Body of pancreas (tissue), 4 donors: Measurements from ENCODE around the gene ARHGAP27.

Experiments used
- CTCF ChIP-seq, 7 experiments: fragments of 450-650 bp in 4 of 7; fragments of 200-600 bp in 3 of 7; sonication (generic) in 3 of 7; IDR thresholded peaks; one replicate each; pipeline ENCODE4 v1.5.1; 2016 to 2019; ENCODE audit warnings: antibody characterized with exemption in 7 of 7
- POLR2A ChIP-seq, 3 donors: fragments of 450-650 bp; IDR thresholded peaks; one replicate each; pipeline ENCODE4 v1.6.1; 2016; ENCODE audit warnings: antibody characterized with exemption in 3 of 3, mild to moderate bottlenecking in 2 of 3

GRCh38 chr17:45429339-45430005 lies 3.2 kb downstream of the ARHGAP27 start:
- TF ChIP-seq POLR2A (IDR thresholded peaks at IDR 0.05): no peak
- no peak for TF ChIP-seq CTCF (IDR thresholded peaks at IDR 0.05)
